Stomach smooth muscle (tissue), 2 donors: Measurements from ENCODE around the gene MYOM1.

Experiments
- H3K27ac ChIP-seq: one replicate; pipeline ENCODE4 v1.7.0; 2013; ENCODE audit warnings: mild to moderate bottlenecking, low read length, inconsistent platforms
- H3K27me3 ChIP-seq, 2 donors: one replicate each; pipeline ENCODE4 v1.7.0; 2013; ENCODE audit warnings: low read length in 2 of 2; ENCODE audit not compliant: insufficient read depth in 2 of 2, control insufficient read depth in 1 of 2
- H3K36me3 ChIP-seq, 2 donors: one replicate each; pipeline ENCODE4 v1.7.0; 2013; ENCODE audit warnings: low read length in 2 of 2; ENCODE audit not compliant: control insufficient read depth in 2 of 2, insufficient read depth in 2 of 2
- H3K4me1 ChIP-seq: one replicate; pipeline ENCODE4 v1.7.0; 2013; ENCODE audit warnings: low read length; ENCODE audit not compliant: control insufficient read depth, insufficient read depth
- H3K4me3 ChIP-seq, 2 donors: one replicate each; pipeline ENCODE4 v1.7.0; 2013; ENCODE audit warnings: low read length in 2 of 2
- H3K9ac ChIP-seq, 2 donors: one replicate each; pipeline ENCODE4 v1.7.0; 2013; ENCODE audit warnings: low read length in 2 of 2, mild to moderate bottlenecking in 1 of 2
- H3K9me3 ChIP-seq, 2 donors: one replicate each; pipeline ENCODE4 v1.7.0; 2013; ENCODE audit warnings: low read length in 2 of 2; ENCODE audit not compliant: control insufficient read depth in 2 of 2
- donor health status: healthy.
- donor health status: Pancreatic carcinoma.

Gene MYOM1

DNA sequence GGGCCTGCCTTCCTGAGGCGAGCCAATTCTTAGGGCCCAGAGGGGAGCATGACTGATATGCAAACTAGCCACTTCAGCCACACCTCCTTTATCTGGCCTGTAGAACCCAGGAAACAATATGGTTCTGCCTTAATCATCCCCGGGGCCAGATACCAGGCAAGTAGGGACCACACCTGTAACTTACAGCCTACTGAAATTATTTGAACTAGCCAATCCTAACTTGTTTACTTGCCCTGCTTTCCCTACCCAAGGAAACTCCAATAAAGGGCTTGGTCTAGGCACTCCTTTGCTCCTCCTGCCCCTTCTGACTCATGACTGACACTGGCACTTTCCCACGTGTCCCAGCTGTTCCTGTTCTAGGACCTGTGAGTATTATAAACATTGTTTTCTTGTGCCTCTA, 57.6 kb downstream of the MYOM1 start:
- H3K27me3 ChIP-seq = no peaks in the 10 kb centered on the region
- H3K27ac ChIP-seq = no peak overlapping the region
- no peak overlapping the region for H3K4me3 ChIP-seq
- H3K36me3 ChIP-seq = peaks cover 2 to 16% of the 10 kb centered on the region in 2 donors
- no peak overlapping the region for H3K9ac ChIP-seq
- H3K4me1 ChIP-seq = no peaks in the 10 kb centered on the region
- H3K9me3 ChIP-seq = no peaks in the 10 kb centered on the region

DNA sequence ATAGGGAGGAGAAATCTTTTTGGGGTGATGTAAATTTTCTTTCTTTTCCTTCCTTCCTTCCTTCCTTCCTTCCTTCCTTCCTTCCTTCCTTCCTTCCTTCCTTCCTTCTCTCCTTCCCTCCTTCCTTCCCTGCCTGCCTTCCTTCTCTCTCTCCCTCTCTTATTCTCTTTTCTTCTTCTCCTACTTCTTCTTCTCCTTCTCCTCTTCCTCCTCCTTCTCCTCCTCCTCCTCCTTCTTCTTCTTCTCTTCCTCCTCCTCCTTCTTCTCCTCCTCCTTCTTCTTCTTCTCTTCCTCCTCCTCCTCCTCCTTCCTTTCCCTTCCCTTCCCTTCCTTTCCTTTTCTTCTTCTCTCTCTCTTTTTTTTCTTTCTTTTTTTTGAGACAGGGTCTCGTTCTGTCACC, 59.9 kb downstream of the MYOM1 start:
- no peaks in the 10 kb centered on the region for H3K9me3 ChIP-seq

DNA sequence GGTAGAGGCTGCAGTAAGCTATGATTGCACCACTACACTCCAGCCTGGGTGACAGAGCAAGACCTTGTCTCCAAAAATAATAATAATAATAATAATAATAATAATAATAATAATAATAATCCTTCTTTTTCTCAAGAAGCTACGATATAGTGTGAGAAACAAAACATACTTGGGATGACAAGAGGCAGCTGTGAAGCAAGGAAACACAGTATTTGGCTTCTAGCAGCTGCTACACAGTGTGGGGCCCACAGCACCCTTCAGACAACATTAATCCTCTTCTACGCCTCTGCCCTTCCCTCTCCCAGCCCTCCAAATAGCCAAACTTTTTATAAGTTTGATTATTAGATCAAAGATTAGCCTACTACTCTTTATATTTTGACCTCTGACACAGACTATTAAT, 62.2 kb downstream of the MYOM1 start:
- Histone ChIP-seq H3K27me3 (no peaks in the 10 kb centered on the region), H3K9ac (no peak overlapping the region), H3K27ac (no peak overlapping the region), H3K4me3 (no peak overlapping the region), H3K36me3 (peaks cover 0 to 17% of the 10 kb centered on the region in 2 donors), H3K9me3 (no peaks in the 10 kb centered on the region), H3K4me1 (no peaks in the 10 kb centered on the region)

More for the DNA sequence above, 59.9 kb downstream of the MYOM1 start:
- H3K4me3 ChIP-seq = no peak overlapping the region
- no peak overlapping the region for H3K27ac ChIP-seq
- H3K9ac ChIP-seq = no peak overlapping the region
- H3K36me3 ChIP-seq = peaks cover 0 to 19% of the 10 kb centered on the region in 2 donors
- no peaks in the 10 kb centered on the region for H3K4me1 ChIP-seq
- H3K27me3 ChIP-seq = no peaks in the 10 kb centered on the region

DNA sequence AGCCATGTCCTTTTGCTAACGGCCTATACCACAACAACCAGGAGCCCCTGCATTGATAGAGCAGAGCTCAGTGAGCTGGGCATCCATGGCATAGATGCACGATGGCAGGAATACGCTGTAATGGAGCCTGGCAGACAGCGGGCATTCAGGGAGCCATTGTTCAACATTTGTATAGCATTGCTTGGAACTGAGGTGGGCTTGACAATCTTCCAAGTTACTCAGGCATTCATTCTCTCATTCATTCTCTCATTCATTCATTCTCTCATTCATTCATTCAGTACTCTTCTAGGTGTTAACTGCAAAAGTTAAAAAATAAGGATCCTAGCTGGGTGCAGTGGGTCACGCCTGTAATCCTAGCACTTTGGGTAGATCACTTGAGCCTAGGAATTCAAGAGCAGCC, 62.7 kb downstream of the MYOM1 start:
- no peaks in the 10 kb centered on the region for H3K27me3 ChIP-seq
- H3K4me3 ChIP-seq = no peak overlapping the region
- no peak overlapping the region for H3K27ac ChIP-seq
- H3K36me3 ChIP-seq = peaks cover 0 to 17% of the 10 kb centered on the region in 2 donors
- H3K9ac ChIP-seq = no peak overlapping the region
- H3K4me1 ChIP-seq = no peaks in the 10 kb centered on the region
- H3K9me3 ChIP-seq = no peaks in the 10 kb centered on the region

DNA sequence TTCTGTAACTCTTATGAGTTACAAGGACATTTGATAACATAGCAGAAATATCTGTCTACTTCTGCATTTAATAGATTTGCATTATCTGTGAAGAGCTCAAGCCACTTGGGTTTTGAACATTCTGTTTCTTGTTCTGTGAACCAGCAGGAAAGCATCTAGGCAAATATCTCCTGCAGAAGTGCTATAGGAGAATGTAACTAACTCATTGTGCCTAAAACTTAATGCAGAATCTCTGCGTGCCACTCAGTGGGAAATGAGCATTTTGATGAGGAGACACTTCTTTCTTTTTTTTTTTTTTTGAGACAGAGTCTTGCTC, 63.5 kb downstream of the MYOM1 start:
- H3K27me3 ChIP-seq = no peaks in the 10 kb centered on the region
- H3K9me3 ChIP-seq = no peaks in the 10 kb centered on the region
- H3K4me3 ChIP-seq = no peak overlapping the region
- no peaks in the 10 kb centered on the region for H3K4me1 ChIP-seq
- no peak overlapping the region for H3K9ac ChIP-seq
- H3K27ac ChIP-seq = no peak overlapping the region
- peaks cover 0 to 12% of the 10 kb centered on the region in 2 donors for H3K36me3 ChIP-seq

DNA sequence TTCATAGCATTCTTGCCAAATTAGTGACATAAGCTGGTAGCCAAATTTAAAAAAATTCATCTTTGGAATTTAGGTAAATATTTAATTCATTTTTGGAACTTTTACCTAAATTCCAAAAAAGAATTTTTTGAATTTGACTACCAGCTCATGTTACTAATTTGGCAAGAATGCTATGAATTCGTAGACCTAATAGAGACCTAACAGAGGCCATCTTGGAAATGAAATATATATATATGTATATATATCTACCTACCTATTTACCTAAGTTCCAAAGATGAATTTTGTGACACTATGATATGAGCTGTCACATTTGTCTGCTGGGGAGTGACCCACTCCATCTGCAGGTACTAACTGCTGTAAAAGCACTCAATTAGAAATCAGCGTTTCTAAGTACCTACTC, 65.6 kb downstream of the MYOM1 start:
- no peaks in the 10 kb centered on the region for H3K4me1 ChIP-seq
- no peak overlapping the region for H3K27ac ChIP-seq
- H3K4me3 ChIP-seq = no peak overlapping the region
- peaks cover 0 to 7% of the 10 kb centered on the region in 2 donors for H3K36me3 ChIP-seq
- no peak overlapping the region for H3K9ac ChIP-seq
- no peaks in the 10 kb centered on the region for H3K27me3 ChIP-seq
- H3K9me3 ChIP-seq = no peaks in the 10 kb centered on the region

DNA sequence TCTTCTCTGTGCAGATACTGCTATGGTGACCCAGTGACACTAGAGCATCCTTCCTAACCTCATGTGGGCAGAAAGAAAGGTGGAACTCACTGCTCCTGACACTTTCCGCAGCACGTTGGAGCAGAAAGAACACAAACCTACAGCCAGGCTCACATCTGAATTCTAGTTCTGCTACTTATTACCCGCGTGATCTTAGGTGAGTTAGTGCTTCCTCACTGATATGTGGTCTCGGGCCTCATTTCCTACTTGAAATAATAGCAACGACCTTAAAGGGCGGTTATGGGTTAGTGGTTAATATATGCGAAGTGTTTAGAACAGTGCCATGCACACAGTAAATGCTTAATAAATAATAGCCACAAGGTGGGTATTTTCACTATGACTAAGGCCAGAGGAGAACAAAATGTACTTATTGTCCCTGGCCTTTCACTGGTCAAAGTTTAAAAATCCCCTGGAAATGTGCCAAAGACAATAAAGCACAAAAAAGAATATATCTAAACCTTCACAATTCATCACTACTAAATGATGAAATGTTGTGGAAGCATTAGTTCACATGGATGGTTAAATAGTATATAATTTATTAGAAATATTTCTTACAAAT, 66.6 kb downstream of the MYOM1 start:
- H3K36me3 ChIP-seq = peaks cover 0 to 8% of the 10 kb centered on the region in 2 donors

DNA sequence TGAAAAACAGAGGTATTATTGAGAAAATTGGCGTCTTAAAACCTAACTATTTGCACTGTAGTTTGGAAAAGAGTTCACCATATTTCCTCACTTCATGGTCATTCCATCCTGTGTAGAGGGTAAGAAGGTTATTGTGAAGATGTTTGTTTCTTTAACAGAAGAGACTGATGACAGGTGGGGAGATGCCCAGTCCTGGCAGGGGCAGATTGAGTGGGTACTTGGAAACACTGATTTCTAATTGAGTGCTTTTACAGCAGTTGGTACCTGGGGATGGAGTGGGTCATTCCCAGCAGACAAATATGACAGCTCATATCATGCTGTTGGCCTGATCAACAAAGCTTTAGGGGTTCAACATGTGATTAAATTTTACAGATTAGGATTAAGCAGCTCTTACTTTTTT, 67.5 kb downstream of the MYOM1 start:
- no peak overlapping the region for H3K27ac ChIP-seq
- no peak overlapping the region for H3K9ac ChIP-seq
- H3K4me3 ChIP-seq = no peak overlapping the region

More for the DNA sequence above, 66.6 kb downstream of the MYOM1 start:
- Histone ChIP-seq H3K4me3 (no peak overlapping the region), H3K9ac (no peak overlapping the region), H3K27ac (no peak overlapping the region), H3K27me3 (no peaks in the 10 kb centered on the region), H3K4me1 (no peaks in the 10 kb centered on the region), H3K9me3 (no peaks in the 10 kb centered on the region)

DNA sequence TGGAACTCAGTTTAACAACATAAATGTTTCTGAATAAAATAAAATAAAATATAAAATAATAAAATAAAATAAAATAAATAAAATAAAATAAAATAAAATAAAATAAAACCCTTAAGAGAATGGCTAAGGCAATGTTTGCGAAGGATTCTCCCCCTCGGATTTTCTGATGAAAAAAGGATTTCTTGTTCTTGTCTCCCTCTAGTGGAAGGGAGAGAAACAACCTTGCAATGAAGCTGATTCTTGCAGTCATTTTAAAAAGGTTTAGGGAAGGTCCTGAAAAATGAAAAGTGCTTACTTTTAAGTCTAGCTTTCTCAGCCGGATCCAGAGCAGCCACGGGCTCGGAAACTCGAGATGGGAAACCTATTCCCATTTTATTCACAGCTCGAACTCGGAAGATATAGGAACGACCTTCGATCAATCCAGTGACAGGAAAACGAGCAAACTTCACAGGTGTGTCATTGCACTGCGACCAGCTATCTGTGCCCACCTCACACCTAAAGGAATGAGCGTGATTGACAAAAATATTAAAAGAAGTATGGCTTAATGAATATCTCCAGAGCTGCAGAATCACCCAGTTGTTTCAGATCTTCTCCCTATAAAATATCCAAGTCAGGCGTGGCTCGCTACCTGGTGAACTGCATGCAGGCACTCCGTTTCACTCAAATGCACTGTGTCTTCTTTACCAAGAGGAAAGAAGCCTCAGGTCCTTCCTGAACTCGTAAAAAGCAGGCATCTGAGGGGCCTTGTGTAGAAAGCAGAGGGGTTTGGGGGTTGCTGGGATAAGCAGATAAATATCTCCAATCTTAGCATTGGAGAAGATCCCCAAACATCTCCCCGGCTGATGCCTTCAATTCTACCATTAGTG, 68.1 kb downstream of the MYOM1 start:
- no peak overlapping the region for H3K9ac ChIP-seq

More for the DNA sequence above, 67.5 kb downstream of the MYOM1 start:
- no peaks in the 10 kb centered on the region for H3K9me3 ChIP-seq
- peaks cover 0 to 8% of the 10 kb centered on the region in 2 donors for H3K36me3 ChIP-seq
- H3K27me3 ChIP-seq = no peaks in the 10 kb centered on the region
- H3K4me1 ChIP-seq = no peaks in the 10 kb centered on the region

DNA sequence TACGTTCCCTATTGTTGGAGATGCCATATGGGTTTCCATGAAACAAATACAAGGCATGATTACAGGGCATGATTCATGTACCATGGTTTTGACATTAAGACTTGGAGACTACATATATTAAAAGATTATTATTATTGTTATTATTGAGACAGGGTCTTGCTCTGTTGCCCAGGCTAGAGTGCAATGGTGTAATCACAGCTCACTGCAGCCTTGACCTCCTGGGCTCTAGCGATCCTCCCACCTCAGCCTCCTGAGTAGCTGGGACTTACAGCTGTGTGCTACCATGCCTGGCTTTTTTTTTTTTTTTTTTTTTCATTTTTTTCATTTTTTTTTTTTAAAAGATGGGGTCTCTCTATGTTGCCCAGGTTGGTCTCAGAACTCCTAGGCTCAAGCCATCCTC, 69.1 kb downstream of the MYOM1 start:
- no peaks in the 10 kb centered on the region for H3K4me1 ChIP-seq
- H3K27ac ChIP-seq = no peak overlapping the region
- peaks cover 0 to 3% of the 10 kb centered on the region in 2 donors for H3K36me3 ChIP-seq
- no peaks in the 10 kb centered on the region for H3K9me3 ChIP-seq
- no peak overlapping the region for H3K9ac ChIP-seq
- no peak overlapping the region for H3K4me3 ChIP-seq
- H3K27me3 ChIP-seq = no peaks in the 10 kb centered on the region

More for the DNA sequence above, 68.1 kb downstream of the MYOM1 start:
- no peak overlapping the region for H3K27ac ChIP-seq
- H3K4me1 ChIP-seq = no peaks in the 10 kb centered on the region
- no peaks in the 10 kb centered on the region for H3K9me3 ChIP-seq
- H3K36me3 ChIP-seq = peaks cover 0 to 3% of the 10 kb centered on the region in 2 donors
- no peaks in the 10 kb centered on the region for H3K27me3 ChIP-seq
- H3K4me3 ChIP-seq = no peak overlapping the region

DNA sequence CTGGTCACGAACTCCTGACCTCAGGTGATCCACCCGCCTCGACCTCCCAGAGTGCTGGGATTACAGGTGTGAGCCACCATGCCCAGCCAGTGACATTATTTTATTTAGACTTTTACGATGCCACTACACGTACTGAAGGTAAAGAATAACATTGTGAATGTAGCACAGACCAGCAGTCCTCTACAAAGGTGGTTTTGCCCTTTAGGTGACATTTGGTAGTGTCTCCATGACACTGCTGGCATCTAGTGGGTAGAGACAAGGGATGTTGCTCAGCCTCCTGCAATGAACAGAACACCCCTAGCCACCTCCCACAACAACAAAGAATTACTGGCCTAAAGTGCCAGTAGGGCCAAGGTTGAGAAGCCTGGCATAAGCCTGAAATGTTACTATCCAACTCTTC, 69.5 kb downstream of the MYOM1 start:
- Histone ChIP-seq H3K4me3 (no peak overlapping the region), H3K9me3 (no peaks in the 10 kb centered on the region), H3K36me3 (peaks cover 0 to 3% of the 10 kb centered on the region in 2 donors), H3K4me1 (no peaks in the 10 kb centered on the region), H3K9ac (no peak overlapping the region), H3K27me3 (no peaks in the 10 kb centered on the region), H3K27ac (no peak overlapping the region)
